IMR-90 (cell line): Measurements from ENCODE around the gene EGFR. TPM values are rescaled to one million over a fixed set of nuclear protein-coding genes. Genes with fewer than 3 reads are reported as not detected.
A peak's percentile ranks its signal among the peaks of the same experiment; 100 is the strongest.

Experiments used
- ATAC-seq: fragments of 200-7000 bp; cut with Tn5 transposase; 2 replicates; pipeline ENCODE4 v1.9.1; 2020; ENCODE audit warnings: low read depth, mild to moderate bottlenecking, moderate library complexity
- BruUV-seq: library from RNA; stranded (reverse); fragments of 400-500 nt; replicated peaks from 2 replicates; lab custom pipeline; 2021; lab: Mats Ljungman, UMichigan
- CTCF ChIA-PET: fragments of 300-600 bp; formaldehyde crosslinking; extraction: SDS; loops from one replicate; lab custom pipeline; 2021; ENCODE audit warnings: antibody characterized with exemption; lab: Yijun Ruan, JAX
- POLR2A ChIA-PET: fragments of 300-600 bp; sonication (Branson Sonifier 250); formaldehyde crosslinking; loops from one replicate; lab custom pipeline; 2022; ENCODE audit warnings: antibody characterized with exemption; ENCODE audit not compliant: unreplicated experiment; lab: Charles Lee
- DNase-seq: peaks from one replicate; pipeline ENCODE4 v3.0.0; 2013
- H2AFZ ChIP-seq: replicated peaks from 2 replicates; pipeline ENCODE3; 2013; ENCODE audit warnings: low read length, mild to moderate bottlenecking; ENCODE audit not compliant: poor library complexity
- H2AK5ac ChIP-seq: 2 replicates; pipeline ENCODE4 v1.6.1; 2013; ENCODE audit warnings: low read depth, low read length, inconsistent platforms
- H2AK9ac ChIP-seq: replicated peaks from 2 replicates; pipeline ENCODE3; 2013; ENCODE audit warnings: mild to moderate bottlenecking, low read depth, low read length, moderate library complexity; ENCODE audit not compliant: poor library complexity
- H2BK120ac ChIP-seq: 2 replicates; pipeline ENCODE4 v1.6.1; 2013; ENCODE audit warnings: low read depth, low read length, inconsistent platforms
- H2BK15ac ChIP-seq: 3 replicates; pipeline ENCODE4 v1.6.1; 2013; ENCODE audit warnings: low read depth, low read length, inconsistent platforms
- H2BK20ac ChIP-seq: 2 replicates; pipeline ENCODE4 v1.6.1; 2013; ENCODE audit warnings: low read depth, mild to moderate bottlenecking, inconsistent platforms, low read length, moderate library complexity
- H2BK5ac ChIP-seq: 2 replicates; pipeline ENCODE4 v1.6.1; 2013; ENCODE audit warnings: mild to moderate bottlenecking, low read depth, low read length, inconsistent platforms; ENCODE audit not compliant: poor library complexity, severe bottlenecking
- H3K14ac ChIP-seq: replicated peaks from 2 replicates; pipeline ENCODE4 v1.6.1; 2013; ENCODE audit warnings: low read depth, low read length, inconsistent platforms
- H3K18ac ChIP-seq: 2 replicates; pipeline ENCODE4 v1.6.1; 2013; ENCODE audit warnings: low read depth, low read length, control low read depth
- H3K23ac ChIP-seq: 2 replicates; pipeline ENCODE4 v1.6.1; 2013; ENCODE audit warnings: low read depth, low read length, inconsistent platforms
- H3K27ac ChIP-seq: 2 replicates; pipeline ENCODE4 v1.5.1; 2013; ENCODE audit warnings: mild to moderate bottlenecking, control low read depth, low read length; ENCODE audit not compliant: insufficient read depth
- H3K27me3 ChIP-seq: 2 replicates; pipeline ENCODE4 v1.6.1; 2013; ENCODE audit warnings: low read length; ENCODE audit not compliant: control insufficient read depth, insufficient read depth
- H3K36me3 ChIP-seq: 2 replicates; pipeline ENCODE4 v1.6.1; 2013; ENCODE audit warnings: low read length, mixed read lengths; ENCODE audit not compliant: control insufficient read depth, insufficient read depth
- H3K4ac ChIP-seq: 2 replicates; pipeline ENCODE4 v1.6.1; 2013; ENCODE audit warnings: low read depth, low read length, inconsistent platforms
- H3K4me1 ChIP-seq: 2 replicates; pipeline ENCODE4 v1.6.1; 2013; ENCODE audit warnings: low read length, mixed read lengths; ENCODE audit not compliant: control insufficient read depth, insufficient read depth
- H3K4me2 ChIP-seq: 2 replicates; pipeline ENCODE4 v1.6.1; 2013; ENCODE audit warnings: low read depth, mild to moderate bottlenecking, control low read depth, low read length, moderate library complexity
- H3K4me3 ChIP-seq: 2 replicates; pipeline ENCODE4 v1.5.1; 2013; ENCODE audit warnings: low read depth, mild to moderate bottlenecking, control low read depth, low read length, moderate library complexity; ENCODE audit not compliant: insufficient read depth
- H3K56ac ChIP-seq: 2 replicates; pipeline ENCODE4 v1.6.1; 2013; ENCODE audit warnings: low read length, inconsistent platforms; ENCODE audit not compliant: insufficient read depth; ENCODE audit errors: extremely low read depth
- H3K79me1 ChIP-seq, 2 experiments: 2 replicates each; pipeline ENCODE4 v1.6.1; 2013; ENCODE audit warnings: low read length in 2 of 2, inconsistent platforms in 1 of 2, low read depth in 1 of 2
- H3K9ac ChIP-seq: 2 replicates; pipeline ENCODE4 v1.6.1; 2013; ENCODE audit warnings: low read depth, low read length, control low read depth
- H3K9me1 ChIP-seq: 2 replicates; pipeline ENCODE4 v1.6.1; 2013; ENCODE audit warnings: low read length, inconsistent platforms; ENCODE audit not compliant: insufficient read depth
- H3K9me3 ChIP-seq: 2 replicates; pipeline ENCODE4 v1.6.1; 2013; ENCODE audit warnings: low read length; ENCODE audit not compliant: control insufficient read depth, insufficient read depth
- H4K20me1 ChIP-seq: 2 replicates; pipeline ENCODE4 v1.6.1; 2013; ENCODE audit warnings: low read length, inconsistent platforms; ENCODE audit not compliant: insufficient read depth
- H4K5ac ChIP-seq: 2 replicates; pipeline ENCODE4 v1.6.1; 2013; ENCODE audit warnings: mild to moderate bottlenecking, low read depth, low read length, control low read depth
- H4K8ac ChIP-seq, 2 experiments: 2 replicates each; pipeline ENCODE4 v1.6.1; 2013; ENCODE audit warnings: low read depth in 2 of 2, low read length in 2 of 2, control low read depth in 1 of 2, inconsistent platforms in 1 of 2
- H4K91ac ChIP-seq: 2 replicates; pipeline ENCODE4 v1.6.1; 2013; ENCODE audit warnings: low read depth, low read length, inconsistent platforms; ENCODE audit not compliant: insufficient read depth
- BHLHE40 ChIP-seq: fragments of 150-350 bp; IDR thresholded peaks from 2 replicates; pipeline ENCODE4 v1.6.1; 2016; ENCODE audit warnings: mild to moderate bottlenecking, low read depth, low read length
- CEBPB ChIP-seq: IDR thresholded peaks from 2 replicates; pipeline ENCODE4 v1.6.1; 2012; ENCODE audit warnings: low read depth, low read length, improper control_type of control experiment
- CHD1 ChIP-seq: IDR thresholded peaks from 2 replicates; pipeline ENCODE4 v1.6.1; 2012; ENCODE audit warnings: low read depth, low read length, improper control_type of control experiment
- FOS ChIP-seq: fragments of 150-350 bp; IDR thresholded peaks from 2 replicates; pipeline ENCODE4 v1.6.1; 2016; ENCODE audit warnings: low read depth, low read length
- MXI1 ChIP-seq: IDR thresholded peaks from 2 replicates; pipeline ENCODE4 v1.6.1; 2012; ENCODE audit warnings: low read depth, mild to moderate bottlenecking, low read length, moderate library complexity, borderline replicate concordance
- NFE2L2 ChIP-seq: fragments of 150-350 bp; IDR thresholded peaks from 2 replicates; pipeline ENCODE4 v1.6.1; 2016; ENCODE audit warnings: low read depth, mild to moderate bottlenecking, low read length
- POLR2A ChIP-seq: IDR thresholded peaks from 2 replicates; pipeline ENCODE4 v1.6.1; 2012; ENCODE audit warnings: mild to moderate bottlenecking, low read depth, low read length
- RAD21 ChIP-seq: IDR thresholded peaks from 2 replicates; pipeline ENCODE4 v1.6.1; 2012; ENCODE audit warnings: low read length, improper control_type of control experiment
- RCOR1 ChIP-seq: IDR thresholded peaks from 2 replicates; pipeline ENCODE4 v1.6.1; 2012; ENCODE audit warnings: mild to moderate bottlenecking, low read length, improper control_type of control experiment; ENCODE audit not compliant: insufficient replicate concordance
- USF2 ChIP-seq: fragments of 150-350 bp; IDR thresholded peaks from 2 replicates; pipeline ENCODE4 v1.6.1; 2017; ENCODE audit warnings: mild to moderate bottlenecking, antibody characterized with exemption, low read length, low read depth
- WGBS, 2 experiments: methylation state at CpG; one replicate each; pipeline versions ENCODE4 v1.1.5 to v1.1.7; 2013; ENCODE audit warnings: missing lambda C conversion rate in 2 of 2; ENCODE audit not compliant: insufficient read length in 1 of 2; ENCODE audit errors: extremely low coverage in 2 of 2; 5-methylcytosine and 5-hydroxymethylcytosine counted together
- dilution Hi-C: fragments of 300-500 bp; cut with HindIII; formaldehyde crosslinking; loops from one replicate; pipeline ENCODE4 v1.14.3; 2018; ENCODE audit warnings: low sequenced_read_pairs; ENCODE audit not compliant: unreplicated experiment
- in situ Hi-C: fragments of 300-500 bp; cut with MboI; formaldehyde crosslinking; loops from 3 replicates; pipeline ENCODE4 v1.14.3; 2019; ENCODE audit warnings: low sequenced_read_pairs, inconsistent platforms, mixed read lengths
- intact Hi-C: fragments of 100-400 bp; cut with micrococcal nuclease; formaldehyde crosslinking; loops from 2 replicates; pipeline ENCODE4 v1.10.0; 2022
- polyA plus RNA-seq, 3 experiments: library from polyadenylated mRNA; depleted of rRNA; stranded (reverse); fragments of >200 nt; gene quantifications; 2 replicates each; pipeline ENCODE4 v1.2.3, GENCODE V29; 2012; ENCODE audit warnings: low replicate concordance in 1 of 3
- total RNA-seq: library from RNA; depleted of rRNA; stranded (reverse); fragments of >200 nt; gene quantifications from 2 replicates; pipeline ENCODE4 v1.2.3, GENCODE V29; 2012
- TF ChIP-seq, protein P1 (sequence below): conservative IDR thresholded peaks from 2 replicates; pipeline ENCODE4 v1.5.1; 2012; ENCODE audit warnings: mild to moderate bottlenecking, low read depth, low read length, improper control_type of control experiment

EGFR gene
- total and polyA plus RNA-seq, 2 of the 4 experiments (the other 2 are of a cell fraction) = 36.9 to 60.4 TPM

DNA sequence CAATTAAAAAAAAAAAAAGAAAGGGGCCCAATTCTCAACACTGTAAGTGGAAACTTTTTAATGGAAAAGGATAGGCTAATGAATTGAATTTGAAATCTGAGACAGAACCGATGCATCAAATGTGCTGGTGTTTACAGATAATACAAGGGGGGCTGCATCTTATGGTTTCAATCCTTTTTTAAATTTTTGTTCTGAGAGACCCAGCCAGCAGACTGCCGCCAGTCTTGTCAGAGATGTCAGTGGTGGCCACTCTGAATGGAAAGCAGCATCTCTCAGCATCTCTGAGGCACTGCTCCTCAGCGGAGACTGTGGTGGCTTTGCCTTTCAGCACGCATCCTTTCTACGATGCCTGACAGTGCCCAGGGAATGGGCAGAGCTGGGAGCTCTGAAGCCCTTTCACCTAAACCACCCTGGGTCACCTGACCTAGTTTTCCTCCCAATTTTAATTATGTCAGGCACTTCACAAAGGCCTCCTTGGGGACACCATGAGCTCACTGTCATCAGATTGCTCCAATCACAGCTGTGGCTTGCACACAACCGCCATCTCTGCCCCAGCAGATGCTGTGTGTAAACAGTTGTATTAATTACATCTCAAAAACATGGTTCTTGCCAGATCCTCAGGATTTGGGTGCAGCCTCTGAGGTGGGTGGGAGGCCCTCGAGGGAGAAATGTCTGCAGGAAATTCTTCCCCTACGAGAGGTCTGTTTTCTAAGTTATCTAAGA, 81.2 kb downstream of the EGFR start:
- no peak overlapping the region for H3K4me3 ChIP-seq
- dilution Hi-C loops = no loop called here
- peak overlapping the region; percentile 60; the same call in 1 of the 2 replicates for H3K27ac ChIP-seq
- TF ChIP-seq BHLHE40 (no peak), CHD1 (no peak), CEBPB (no peak), FOS (no peak), MXI1 (no peak), RCOR1 (no peak), RAD21 (no peak), USF2 (no peak), NFE2L2 (no peak), POLR2A (no peak)
- TF ChIP-seq, protein P1, sequence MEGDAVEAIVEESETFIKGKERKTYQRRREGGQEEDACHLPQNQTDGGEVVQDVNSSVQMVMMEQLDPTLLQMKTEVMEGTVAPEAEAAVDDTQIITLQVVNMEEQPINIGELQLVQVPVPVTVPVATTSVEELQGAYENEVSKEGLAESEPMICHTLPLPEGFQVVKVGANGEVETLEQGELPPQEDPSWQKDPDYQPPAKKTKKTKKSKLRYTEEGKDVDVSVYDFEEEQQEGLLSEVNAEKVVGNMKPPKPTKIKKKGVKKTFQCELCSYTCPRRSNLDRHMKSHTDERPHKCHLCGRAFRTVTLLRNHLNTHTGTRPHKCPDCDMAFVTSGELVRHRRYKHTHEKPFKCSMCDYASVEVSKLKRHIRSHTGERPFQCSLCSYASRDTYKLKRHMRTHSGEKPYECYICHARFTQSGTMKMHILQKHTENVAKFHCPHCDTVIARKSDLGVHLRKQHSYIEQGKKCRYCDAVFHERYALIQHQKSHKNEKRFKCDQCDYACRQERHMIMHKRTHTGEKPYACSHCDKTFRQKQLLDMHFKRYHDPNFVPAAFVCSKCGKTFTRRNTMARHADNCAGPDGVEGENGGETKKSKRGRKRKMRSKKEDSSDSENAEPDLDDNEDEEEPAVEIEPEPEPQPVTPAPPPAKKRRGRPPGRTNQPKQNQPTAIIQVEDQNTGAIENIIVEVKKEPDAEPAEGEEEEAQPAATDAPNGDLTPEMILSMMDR = no peak
- no peak overlapping the region for H3K18ac ChIP-seq
- no peak overlapping the region for H2AFZ ChIP-seq
- H3K27me3 ChIP-seq = no peaks in the 10 kb centered on the region
- peak overlapping the region; percentile 12; the same call in 1 of the 2 replicates for H3K4me2 ChIP-seq
- no peak overlapping the region for H3K14ac ChIP-seq
- in situ Hi-C loops = no loop called here
- peaks cover 36% of the 10 kb centered on the region for H3K9me1 ChIP-seq
- peaks cover 57 to 92% of the 10 kb centered on the region in 2 experiments for H3K79me1 ChIP-seq
- H3K9me3 ChIP-seq = no peaks in the 10 kb centered on the region
- no peak overlapping the region for H3K4ac ChIP-seq
- ChIA-PET POLR2A (no interaction called here), CTCF (interaction anchor here (0.9 kb wide), 1 partner anchor 25 kb away, joined by 3 read pairs; no protein-coding TSS in a partner anchor)
- intact Hi-C loops = no loop called here
- H4K8ac ChIP-seq = peak overlapping the region in 1 of 2 experiments; percentile 3; a peak in 1 of 4 replicates
- H2AK9ac ChIP-seq = no peak overlapping the region
- no peak overlapping the region for H3K56ac ChIP-seq
- H2BK5ac ChIP-seq = no peak overlapping the region
- H2BK15ac ChIP-seq = no peak overlapping the region
- H3K23ac ChIP-seq = no peak overlapping the region
- no peak overlapping the region for H2BK20ac ChIP-seq
- no TSS peak for BruUV-seq
- peaks cover 30% of the 10 kb centered on the region for H3K4me1 ChIP-seq
- H3K9ac ChIP-seq = no peak overlapping the region
- DNase-seq (peak; percentile 45), ATAC-seq (peak; percentile 50)
- H2AK5ac ChIP-seq = peak overlapping the region; percentile 33; the same call in 1 of the 2 replicates
- no peak overlapping the region for H4K91ac ChIP-seq
- peaks cover 55% of the 10 kb centered on the region for H4K20me1 ChIP-seq
- no peak overlapping the region for H4K5ac ChIP-seq
- H3K36me3 ChIP-seq = peaks cover 2% of the 10 kb centered on the region; the same call in 1 of the 2 replicates
- no peak overlapping the region for H2BK120ac ChIP-seq
- WGBS, 2 experiments = 60% methylated on average over 2 of the region's 8 CpGs; no CpG with 5 or more reads in 1 of the 2 experiments
